Lower leg skin (tissue), 4 donors: ENCODE results near the gene GAS7. TPM values are rescaled to one million over a fixed set of nuclear protein-coding genes. Genes with fewer than 3 reads are reported as not detected.

Experiments
- DNase-seq, 2 donors: peaks; one replicate each; pipeline ENCODE4 v3.0.0-alpha.2; 2019; ENCODE audit warnings: low spot score in 2 of 2
- H3K4me3 ChIP-seq: fragments of 200-600 bp; sonication (generic); 2 replicates; pipeline ENCODE4 v1.5.1; 2017; ENCODE audit warnings: mild to moderate bottlenecking, low read depth; ENCODE audit not compliant: poor library complexity, severe bottlenecking
- CTCF ChIP-seq, 3 donors: fragments of 450-650 bp; IDR thresholded peaks; one replicate each; pipeline ENCODE4 v1.5.1; 2016; ENCODE audit warnings: antibody characterized with exemption in 3 of 3, mild to moderate bottlenecking in 3 of 3, moderate library complexity in 2 of 3
- POLR2A ChIP-seq, 2 donors: fragments of 450-650 bp; IDR thresholded peaks; one replicate each; pipeline ENCODE4 v1.6.1; 2016 to 2017; ENCODE audit warnings: antibody characterized with exemption in 2 of 2, mild to moderate bottlenecking in 1 of 2, moderate library complexity in 1 of 2
- WGBS, 2 donors: methylation state at CpG; one replicate each; pipeline ENCODE4 v1.1.5; 2018; 5-methylcytosine and 5-hydroxymethylcytosine counted together
- intact Hi-C: fragments of 100-400 bp; cut with DNase I; formaldehyde crosslinking; loops from one replicate; pipeline ENCODE4 v1.15.0; 2023; ENCODE audit warnings: low total_unique reads
- total RNA-seq, 4 donors: library from RNA; depleted of rRNA; stranded (reverse); fragments of >200 nt; gene quantifications; one replicate each; pipeline ENCODE4 v1.1.0, GENCODE V29; 2016

The GAS7 gene
- total RNA-seq, 4 donors from 2014 or later, result 97.8 to 148 (median 117) TPM

DNA sequence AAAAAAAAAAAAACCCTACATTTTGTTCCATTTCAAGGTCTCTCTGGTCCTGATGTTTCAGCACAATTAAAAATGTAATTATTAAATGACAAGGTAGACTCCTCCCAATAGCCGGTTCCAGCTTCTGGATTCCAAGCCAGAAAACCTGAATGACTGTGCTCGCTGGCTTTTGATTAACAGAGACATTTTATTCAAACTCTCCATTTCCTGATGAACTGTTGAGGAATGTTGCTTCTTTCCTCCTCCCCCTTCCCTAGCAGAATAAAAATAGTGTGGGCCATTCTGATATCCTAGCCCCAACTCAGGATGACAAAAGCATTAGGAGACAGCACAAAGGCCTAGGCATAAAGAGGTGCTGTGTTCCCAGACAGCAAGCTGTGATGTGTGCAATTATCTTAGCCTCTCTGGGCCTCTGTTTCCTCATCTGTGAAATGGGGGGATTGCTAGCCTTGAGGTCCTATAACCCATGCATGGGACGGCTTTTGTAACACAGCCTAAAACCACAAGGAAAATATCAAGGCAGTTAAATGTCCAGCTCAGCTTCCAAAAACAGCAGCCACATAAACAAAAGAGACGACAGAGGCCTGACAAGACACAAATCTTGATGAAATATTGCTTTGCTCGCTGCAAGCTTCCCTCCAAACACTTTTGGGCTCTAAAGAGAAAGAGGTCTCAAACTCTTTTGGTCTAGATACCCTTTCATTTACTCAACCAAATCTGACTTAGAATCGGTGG, 166.1 kb downstream of the GAS7 start:
- intact Hi-C loops, result no loop called here
- no peak for TF ChIP-seq CTCF (IDR thresholded peaks at IDR 0.05)
- TF ChIP-seq POLR2A (IDR thresholded peaks at IDR 0.05), result no peak
- no peak overlapping the region for H3K4me3 ChIP-seq
- WGBS, 2 donors, result 49% methylated on average over 6 of the region's 6 CpGs
- DNase-seq, result no peak

DNA sequence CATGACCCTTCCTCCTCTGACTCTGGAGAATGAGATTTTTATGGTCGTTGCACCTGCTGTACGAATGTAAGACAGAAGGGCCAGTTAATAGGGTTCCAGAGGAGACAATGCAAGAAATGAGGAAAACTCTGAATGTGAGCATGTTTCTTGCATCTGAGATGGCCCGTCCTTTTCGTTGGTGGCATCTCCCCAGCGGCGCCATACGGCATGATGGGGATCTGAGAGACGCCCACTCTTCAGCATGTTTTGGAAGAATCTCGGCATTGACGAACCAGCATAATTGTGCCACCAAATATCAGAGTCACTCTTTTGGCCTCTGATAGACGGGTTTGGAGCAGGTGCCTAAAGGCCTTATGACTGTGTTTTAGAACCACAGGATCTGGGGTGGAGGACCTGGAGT, 166.8 kb downstream of the GAS7 start:
- 92 to 93% methylated on average over 11 of the region's 11 CpGs for whole genome bisulfite sequencing, 2 donors

DNA sequence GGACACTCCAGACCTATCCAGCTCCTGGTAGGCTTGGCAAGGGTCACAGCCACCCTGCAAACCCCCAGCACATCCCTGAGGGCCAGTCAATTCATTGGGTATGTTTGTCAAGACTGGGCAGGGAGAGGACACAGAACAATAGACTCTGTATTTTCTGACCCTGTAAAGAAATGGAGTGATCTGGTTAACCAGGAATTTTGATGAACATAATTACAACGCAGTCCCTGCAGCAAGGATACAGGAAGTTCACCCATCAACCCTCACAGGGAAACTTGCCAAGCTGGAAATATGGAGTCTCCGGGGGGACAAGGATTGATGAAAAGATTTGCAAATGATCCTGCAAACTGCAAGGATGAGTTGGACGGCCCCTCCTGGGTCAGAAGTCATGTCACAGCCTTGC, 167.3 kb downstream of the GAS7 start:
- TF ChIP-seq CTCF (IDR thresholded peaks at IDR 0.05) (no peak), POLR2A (IDR thresholded peaks at IDR 0.05) (no peak)
- no peak for DNase-seq
- H3K4me3 ChIP-seq, result no peak overlapping the region
- intact Hi-C loops, result no loop called here
- WGBS, 2 donors, result 31 to 58% methylated on average over 3 of the region's 3 CpGs

More for the DNA sequence above, 166.8 kb downstream of the GAS7 start:
- no peak for TF ChIP-seq POLR2A (IDR thresholded peaks at IDR 0.05)
- no peak for TF ChIP-seq CTCF (IDR thresholded peaks at IDR 0.05)
- no peak for DNase-seq
- no peak overlapping the region for H3K4me3 ChIP-seq
- intact Hi-C loops, result no loop called here

- WGBS, 2 donors, result 81 to 88% methylated on average over 7 of the region's 7 CpGs
- no peak for TF ChIP-seq CTCF (IDR thresholded peaks at IDR 0.05)
- TF ChIP-seq POLR2A (IDR thresholded peaks at IDR 0.05), result no peak
- no peak for DNase-seq
- intact Hi-C loops, result no loop called here
- no peak overlapping the region for H3K4me3 ChIP-seq
These were observed 169.3 kb downstream of the GAS7 start for GRCh38 chr17:10029129-10029528.

- TF ChIP-seq POLR2A (IDR thresholded peaks at IDR 0.05), result no peak
- TF ChIP-seq CTCF (IDR thresholded peaks at IDR 0.05), result no peak
- H3K4me3 ChIP-seq, result no peak overlapping the region
- DNase-seq, result no peak
- 40 to 49% methylated on average over 21 of the region's 21 CpGs for WGBS, 2 donors
- intact Hi-C loops, result no loop called here
These were observed 172.2 kb downstream of the GAS7 start for GRCh38 chr17:10025976-10026901.
